Right lobe of liver (tissue), 6 donors: ENCODE results near the gene INPP5D. TPM values are rescaled to one million over a fixed set of nuclear protein-coding genes. Genes with fewer than 3 reads are reported as not detected.

Experiments
- ATAC-seq, 4 donors: fragments of 200-7000 bp; cut with Tn5 transposase; one replicate each; pipeline ENCODE4 v1.9.1; 2020; ENCODE audit warnings: mild to moderate bottlenecking in 4 of 4, moderate library complexity in 4 of 4
- DNase-seq, 3 donors: peaks; one replicate each; pipeline ENCODE4 v3.0.0-alpha.2; 2020
- H3K27ac ChIP-seq, 3 donors: fragments of 200-600 bp; one replicate each; pipeline ENCODE4 v1.8.0; 2022
- H3K27me3 ChIP-seq, 2 donors: fragments of 200-600 bp; one replicate each; pipeline ENCODE4 v1.8.0; 2022
- H3K36me3 ChIP-seq, 4 donors: fragments of 200-600 bp; sonication (generic) in 1 of 4; one replicate each; pipeline versions ENCODE4 v1.5.1 to v1.8.0; 2017 to 2022; ENCODE audit warnings: control low read depth in 1 of 4
- H3K4me1 ChIP-seq, 4 donors: fragments of 200-600 bp; sonication (generic) in 1 of 4; one replicate each; pipeline versions ENCODE4 v1.5.1 to v1.8.0; 2017 to 2022; ENCODE audit warnings: control low read depth in 1 of 4
- H3K4me3 ChIP-seq, 3 donors: fragments of 200-600 bp; one replicate each; pipeline ENCODE4 v1.8.0; 2022
- H3K9me3 ChIP-seq, 4 donors: fragments of 200-600 bp; sonication (generic) in 1 of 4; one replicate each; pipeline versions ENCODE4 v1.5.1 to v1.8.0; 2017 to 2022; ENCODE audit warnings: control low read depth in 1 of 4
- CTCF ChIP-seq, 4 donors: fragments of 200-600 bp in 3 of 4; fragments of 450-650 bp in 1 of 4; IDR thresholded peaks; one replicate each; pipeline versions ENCODE4 v1.5.1 to v1.8.0; 2016 to 2022; ENCODE audit warnings: antibody characterized with exemption in 4 of 4, mild to moderate bottlenecking in 2 of 4
- POLR2A ChIP-seq: fragments of 450-650 bp; IDR thresholded peaks from one replicate; pipeline ENCODE4 v1.6.1; 2017; ENCODE audit warnings: antibody characterized with exemption, mild to moderate bottlenecking
- WGBS: methylation state at CpG from one replicate; pipeline ENCODE4 v1.1.6; 2018; ENCODE audit warnings: low coverage, low lambda C conversion rate; ENCODE audit not compliant: insufficient coverage; ENCODE audit errors: missing lambda C conversion rate; 5-methylcytosine and 5-hydroxymethylcytosine counted together
- intact Hi-C, 2 donors: fragments of 100-400 bp; cut with DNase I; formaldehyde crosslinking; loops; one replicate each; pipeline versions ENCODE4 v1.11.2 to v1.14.1; 2022
- total RNA-seq, 6 experiments: library from RNA; depleted of rRNA in 2 of 6; stranded (reverse); fragments of >200 nt in 2 of 6; fragmentation: NEBNext Ultra II Directional in 3 of 6; extraction: Animal tissue kit (Norgen Biotek cat#: 25700) in 3 of 6; gene quantifications; one replicate each; pipeline versions ENCODE4 v1.1.0 to v1.2.4, GENCODE V29; 2016 to 2023
- donor health status: DM: no; HTN: yes; CAD: no.
- donor health status: DM: no; HTN: no; CAD: no.
- donor health status: DM: no; HTN: no; CAD: no.
- donor health status: DM: no; HTN: yes; CAD: no.
- donor health status: DM: no; HTN: yes; CAD: no.

INPP5D gene
- total RNA-seq, 6 experiments from 2014 or later: 3.5 to 8.1 (median 5.5) TPM

GRCh38 chr2:233178994-233179847 lies 119.1 kb downstream of the INPP5D start:
- Histone ChIP-seq H3K4me3 (no peak overlapping the region), H3K27ac (no peak overlapping the region), H3K36me3 (no peaks in the 10 kb centered on the region), H3K27me3 (no peaks in the 10 kb centered on the region), H3K9me3 (no peaks in the 10 kb centered on the region), H3K4me1 (peaks cover 0 to 7% (median 2%) of the 10 kb centered on the region in 4 donors)
- ATAC-seq (peak; percentile 31 to 52 (median 44)), DNase-seq (peak in 1 of 3 donors; percentile 63)
- 56% methylated on average over 9 of the region's 14 CpGs for WGBS
- TF ChIP-seq POLR2A: no peak
- TF ChIP-seq CTCF (IDR thresholded peaks at IDR 0.05): no peak
- intact Hi-C loops: no loop called here

DNA sequence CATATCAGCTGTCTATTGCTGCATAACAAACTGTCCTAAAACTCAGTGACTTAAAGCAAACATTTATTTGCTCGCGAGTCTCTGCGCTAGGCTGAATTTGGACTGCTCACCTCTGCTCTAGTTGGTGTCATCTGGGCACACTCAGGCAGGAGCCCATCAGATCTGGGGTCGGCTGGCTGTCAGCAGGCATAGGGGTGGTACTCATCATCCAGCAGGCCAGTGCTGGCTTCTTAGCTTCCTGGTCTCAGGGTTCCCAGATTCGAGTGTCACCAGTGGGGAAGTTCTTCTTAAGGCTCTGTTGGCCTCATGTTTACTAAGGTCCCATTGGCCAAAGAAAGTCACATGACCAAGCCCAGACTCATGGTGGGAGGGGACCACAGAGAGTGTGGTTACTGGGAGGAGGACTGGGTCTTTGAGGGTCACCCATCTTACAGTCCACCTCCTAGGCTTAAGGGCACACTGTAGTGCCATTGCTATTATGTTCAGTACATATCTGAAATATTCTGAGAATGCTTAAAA lies 119.8 kb downstream of the INPP5D start:
- ATAC-seq: peak in 2 of 4 donors; percentile 8 to 14
- Histone ChIP-seq H3K4me1 (peaks cover 0 to 11% (median 2%) of the 10 kb centered on the region in 4 donors), H3K4me3 (no peak overlapping the region), H3K36me3 (no peaks in the 10 kb centered on the region), H3K9me3 (no peaks in the 10 kb centered on the region), H3K27me3 (no peaks in the 10 kb centered on the region), H3K27ac (no peak overlapping the region)
- intact Hi-C loops: no loop called here
- WGBS: 76% methylated on average over 4 of the region's 5 CpGs
- no peak for TF ChIP-seq CTCF (IDR thresholded peaks at IDR 0.05)
- TF ChIP-seq POLR2A: no peak
- DNase-seq: no peak

DNA sequence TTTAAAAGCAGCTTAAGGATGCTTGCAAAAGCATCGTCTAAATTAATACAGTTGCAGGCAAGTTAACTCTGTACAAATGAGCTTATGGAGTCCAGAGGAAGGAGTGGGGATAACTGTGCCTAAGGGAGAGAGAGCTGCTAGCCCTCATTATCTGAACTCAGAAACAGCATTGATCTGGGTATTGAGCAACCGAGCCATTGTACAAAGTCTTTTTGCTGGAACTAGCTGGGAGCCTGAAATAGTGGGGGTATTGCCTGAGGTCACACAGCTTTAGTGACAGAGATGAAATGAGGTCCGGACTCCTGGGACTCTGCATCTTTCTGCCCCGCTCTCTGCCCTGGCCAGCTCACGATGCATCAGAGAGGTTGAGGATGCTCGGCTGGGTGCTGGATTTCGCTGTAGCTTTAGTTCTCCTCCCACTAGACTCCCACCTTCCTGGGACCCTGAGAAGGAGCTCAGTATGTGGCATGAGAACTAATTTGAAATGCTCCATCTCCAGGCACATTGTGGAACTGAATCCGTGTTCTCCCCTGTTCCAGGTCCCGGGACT lies 123.8 kb downstream of the INPP5D start:
- Histone ChIP-seq H3K27ac (no peak overlapping the region), H3K9me3 (no peaks in the 10 kb centered on the region), H3K27me3 (no peaks in the 10 kb centered on the region), H3K4me1 (peaks cover 0 to 11% (median 2%) of the 10 kb centered on the region in 4 donors), H3K36me3 (no peaks in the 10 kb centered on the region), H3K4me3 (no peak overlapping the region)
- TF ChIP-seq CTCF (IDR thresholded peaks at IDR 0.05) (no peak), POLR2A (no peak)
- DNase-seq (peak in 1 of 3 donors; percentile 62), ATAC-seq (peak; percentile 86 to 94 (median 91))
- intact Hi-C loops: no loop called here
- 24% methylated on average over 6 of the region's 9 CpGs for WGBS

DNA sequence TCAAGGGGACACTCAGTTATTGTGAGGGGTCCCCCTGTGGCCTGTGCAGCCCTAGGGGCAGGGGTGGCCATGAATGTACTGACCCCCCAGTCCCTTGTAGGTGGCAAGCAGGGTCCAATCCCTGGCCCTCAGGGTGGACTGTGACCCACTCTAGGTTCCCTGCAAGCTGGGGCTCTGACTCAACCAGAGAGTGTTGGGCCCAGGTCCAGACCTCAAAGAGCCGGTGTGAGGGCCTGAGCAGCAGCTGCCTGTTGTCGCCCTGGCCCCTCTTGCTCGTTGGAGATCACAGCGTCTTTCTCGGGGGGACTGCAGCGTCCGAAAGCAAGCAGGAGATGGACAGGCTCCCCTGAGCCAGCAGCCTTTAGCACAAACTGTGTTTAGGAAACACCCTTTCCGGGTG lies 124.5 kb downstream of the INPP5D start:
- Histone ChIP-seq H3K9me3 (no peaks in the 10 kb centered on the region), H3K27me3 (no peaks in the 10 kb centered on the region), H3K36me3 (no peaks in the 10 kb centered on the region), H3K27ac (no peak overlapping the region), H3K4me1 (peaks cover 0 to 11% (median 2%) of the 10 kb centered on the region in 4 donors), H3K4me3 (no peak overlapping the region)
- no peak for DNase-seq
- intact Hi-C loops: no loop called here
- 76% methylated on average over 5 of the region's 8 CpGs for WGBS
- peak; percentile 4 to 53 (median 20) for ATAC-seq
- TF ChIP-seq CTCF (IDR thresholded peaks at IDR 0.05): no peak
- TF ChIP-seq POLR2A: no peak
